ENCODE data around the gene RFX5.
"Not testable (repeated sequence)": the region's sequence is repeated elsewhere in the genome, so short reads cannot be mapped to it uniquely, and the experiment has no call there.

The RFX5 gene

GRCh38 chr1:151362308-151363155 lies 15.5 kb upstream of the RFX5 start:
- DNase-seq (ENCODE audit: low read depth, low spot score): no peak

- no peak for DNase-seq (ENCODE audit: low read depth, low spot score)
Observed at GRCh38 chr1:151361883-151362282, 14.8 kb upstream of the RFX5 start.

GRCh38 chr1:151356696-151357095 lies 9.6 kb upstream of the RFX5 start:
- no peak for DNase-seq (ENCODE audit: low read depth, low spot score)

GRCh38 chr1:151352021-151352718 lies 5.1 kb upstream of the RFX5 start:
- no peak for DNase-seq (ENCODE audit: low read depth, low spot score)

GRCh38 chr1:151350323-151350722 lies 3.3 kb upstream of the RFX5 start:
- DNase-seq (ENCODE audit: low read depth, low spot score): not testable (repeated sequence)

- no peak for DNase-seq (ENCODE audit: low read depth, low spot score)
Observed at GRCh38 chr1:151347523-151348246, 633 bp upstream of the RFX5 start.

GRCh38 chr1:151346082-151346768 lies 827 bp downstream of the RFX5 start:
- no peak for DNase-seq (ENCODE audit: low read depth, low spot score)

- no peak for DNase-seq (ENCODE audit: low read depth, low spot score)
Observed at GRCh38 chr1:151344291-151344690, 2.8 kb downstream of the RFX5 start.

- DNase-seq (ENCODE audit: low read depth, low spot score): no peak
Observed at GRCh38 chr1:151343587-151343986, 3.5 kb downstream of the RFX5 start.

- DNase-seq (ENCODE audit: low read depth, low spot score): no peak
Observed at GRCh38 chr1:151342569-151342968, 4.5 kb downstream of the RFX5 start.

GRCh38 chr1:151342021-151342420 lies 5.0 kb downstream of the RFX5 start:
- DNase-seq (ENCODE audit: low read depth, low spot score): no peak

GRCh38 chr1:151340870-151341754 lies 5.9 kb downstream of the RFX5 start:
- peak; percentile 77 for DNase-seq (ENCODE audit: low read depth, low spot score)

- no peak for DNase-seq (ENCODE audit: low read depth, low spot score)
Observed at GRCh38 chr1:151336556-151336955, 10.5 kb downstream of the RFX5 start.

GRCh38 chr1:151334822-151335221 lies 12.2 kb downstream of the RFX5 start:
- DNase-seq (ENCODE audit: low read depth, low spot score): no peak

- DNase-seq (ENCODE audit: low read depth, low spot score): no peak
Observed at GRCh38 chr1:151327903-151328674, 19.0 kb downstream of the RFX5 start.

GRCh38 chr1:151327223-151327902 lies 19.7 kb downstream of the RFX5 start, which contains the start of gene PI4KB:
PI4KB (minus strand) TSS chr1:151327416; CDS start chr1:151316481, 10,935 bp downstream.
- DNase-seq (ENCODE audit: low read depth, low spot score): peak; percentile 93

- no peak for DNase-seq (ENCODE audit: low read depth, low spot score)
Observed at GRCh38 chr1:151326619-151327222, 20.3 kb downstream of the RFX5 start.

- DNase-seq (ENCODE audit: low read depth, low spot score): no peak
Observed at GRCh38 chr1:151325646-151326429, 21.2 kb downstream of the RFX5 start.

Measured in iPS DF 19.7 (cell line).